ENCODE results near the gene PAQR7. TPM values are rescaled to one million over a fixed set of nuclear protein-coding genes. Genes with fewer than 3 reads are reported as not detected.

Gene PAQR7, protein sequence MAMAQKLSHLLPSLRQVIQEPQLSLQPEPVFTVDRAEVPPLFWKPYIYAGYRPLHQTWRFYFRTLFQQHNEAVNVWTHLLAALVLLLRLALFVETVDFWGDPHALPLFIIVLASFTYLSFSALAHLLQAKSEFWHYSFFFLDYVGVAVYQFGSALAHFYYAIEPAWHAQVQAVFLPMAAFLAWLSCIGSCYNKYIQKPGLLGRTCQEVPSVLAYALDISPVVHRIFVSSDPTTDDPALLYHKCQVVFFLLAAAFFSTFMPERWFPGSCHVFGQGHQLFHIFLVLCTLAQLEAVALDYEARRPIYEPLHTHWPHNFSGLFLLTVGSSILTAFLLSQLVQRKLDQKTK
- 8.1 and 8.9 TPM in 2 replicates for total RNA-seq

DNA sequence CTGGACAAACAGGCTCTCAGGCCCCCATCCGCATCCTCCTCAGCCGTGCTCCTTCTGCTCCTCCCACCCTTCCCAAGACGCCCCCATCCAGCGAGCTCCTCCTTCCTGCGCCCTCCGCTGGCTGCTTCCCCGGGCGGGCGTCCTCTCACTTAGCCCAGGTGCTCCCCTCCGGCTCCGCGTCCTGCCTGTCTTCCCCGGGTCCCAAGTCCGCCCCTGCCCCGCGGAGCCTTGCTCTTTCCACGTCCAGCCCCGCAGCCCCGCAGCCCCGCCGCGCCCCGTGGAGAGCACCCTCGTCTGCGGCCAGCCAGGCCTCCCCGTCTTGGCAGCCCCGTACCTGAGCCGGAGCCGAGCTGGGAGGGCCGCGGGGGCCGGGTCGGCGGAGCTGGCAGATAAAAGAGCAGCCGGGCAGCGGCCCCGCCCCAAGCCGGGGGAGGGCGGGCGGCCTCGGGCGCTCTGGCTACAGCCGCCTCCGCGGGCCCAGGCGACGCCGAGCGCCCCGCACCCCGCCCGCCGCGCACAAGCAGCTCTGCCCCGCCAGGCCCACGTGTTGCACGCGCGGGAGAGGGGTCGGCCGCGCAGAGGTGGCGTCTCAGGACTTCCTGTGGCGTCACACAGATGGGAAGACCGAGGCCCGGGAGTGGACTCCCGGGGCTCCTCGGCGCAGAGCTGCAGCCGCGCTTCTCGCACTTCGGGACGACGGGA lies at the start of gene PAQR7:
TSS of gene PAQR7 (minus strand) at position 555 of the 702 bp plus-strand sequence. CDS start 11,869 bp downstream, outside the sequence.

DNA sequence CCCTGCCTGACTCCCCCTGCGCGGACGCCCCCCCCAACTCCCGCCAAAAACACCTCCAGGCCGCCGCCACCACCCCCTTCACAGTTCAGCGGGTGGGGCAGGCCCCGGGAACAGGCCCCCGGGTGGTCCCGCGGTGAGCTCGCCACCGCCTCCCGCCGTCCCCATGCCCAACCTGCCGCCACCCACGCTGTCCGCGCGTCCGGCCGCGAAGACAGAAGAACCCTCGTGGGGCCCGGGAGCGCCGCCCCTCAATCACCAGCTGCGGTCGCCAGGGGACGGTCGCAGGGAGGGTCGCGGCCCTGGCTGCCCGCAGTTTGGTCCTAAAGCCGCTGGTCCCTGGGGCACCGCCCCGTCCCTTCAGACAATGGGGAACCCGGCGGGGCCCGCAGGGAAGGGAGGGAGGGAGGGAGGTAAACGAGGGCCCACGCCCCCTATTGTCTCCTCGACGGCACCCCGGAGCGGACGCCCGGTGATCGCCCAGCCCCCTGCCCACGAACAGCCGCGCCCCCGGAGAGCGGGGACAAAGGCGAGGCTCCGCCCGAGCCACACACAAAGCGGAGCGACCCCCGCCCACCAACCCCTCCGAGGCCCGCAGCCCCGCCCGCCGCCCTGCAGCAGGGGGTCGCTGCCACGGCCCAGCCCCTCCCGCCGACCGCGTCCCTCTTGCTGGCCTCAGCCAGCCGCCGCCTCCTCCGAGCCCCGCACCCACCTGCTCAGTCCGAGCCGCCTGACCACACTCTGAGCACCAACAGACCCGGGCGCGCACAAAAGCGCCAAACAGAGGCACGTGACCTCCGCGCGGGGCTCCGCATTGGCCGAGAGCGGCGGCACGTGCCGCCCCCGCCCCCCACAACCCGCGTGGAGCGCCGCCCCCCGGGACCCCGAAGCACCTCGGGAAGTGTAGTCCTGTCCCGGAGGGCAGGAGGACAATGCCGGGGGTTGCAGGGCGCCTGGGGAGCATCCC lies 30.5 kb upstream of the PAQR7 start, which contains the start of gene STMN1:
TSS of gene STMN1 (minus strand) at position 740 of the 964 bp plus-strand sequence. CDS start 1,743 bp downstream, outside the sequence.

DNA sequence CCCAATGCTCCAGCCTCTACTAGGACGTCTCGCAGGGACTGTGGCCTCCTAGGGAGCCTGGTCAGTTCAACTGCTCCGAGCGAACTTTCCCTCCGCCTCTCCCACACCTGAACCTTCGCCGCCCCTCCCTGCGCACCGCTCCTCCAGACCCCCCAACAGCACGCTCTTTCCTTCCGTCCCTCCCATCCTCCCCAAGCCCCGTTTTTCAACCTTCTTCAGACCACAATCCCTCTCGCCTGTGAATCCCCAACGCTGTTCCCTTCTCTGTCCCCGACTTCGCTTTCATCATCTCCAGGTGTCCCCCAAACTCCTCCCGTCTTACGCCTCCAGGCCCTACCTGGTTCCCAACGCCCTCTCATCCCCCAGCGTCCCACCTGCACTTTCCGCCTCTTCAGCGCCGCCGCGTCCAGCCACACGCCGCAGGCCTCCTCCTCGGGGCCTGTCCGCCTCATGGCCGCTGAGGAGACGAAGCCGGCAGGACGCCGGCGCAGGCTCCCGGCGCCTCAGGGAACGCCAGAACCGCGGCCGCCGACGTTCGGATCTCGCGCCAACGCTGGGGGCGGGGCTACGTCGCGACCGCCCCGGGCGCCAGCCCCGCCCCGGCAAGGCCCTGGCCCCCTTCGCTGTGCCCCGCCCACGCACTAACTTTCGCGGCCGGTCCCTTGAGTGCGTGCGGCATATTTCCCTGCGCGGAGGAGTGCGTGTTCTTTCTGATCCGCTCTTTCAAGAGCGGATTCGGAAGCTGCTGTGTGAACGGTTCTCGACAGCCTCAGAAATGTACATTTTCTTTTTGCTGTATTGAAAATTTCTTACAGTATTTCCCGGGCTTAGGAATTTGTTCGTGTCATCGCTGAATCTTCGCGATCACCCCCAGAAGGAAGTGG lies 16.4 kb downstream of the PAQR7 start, which contains the start of gene AUNIP:
TSS of gene AUNIP (minus strand) at position 552 of the 884 bp plus-strand sequence. CDS start at position 452, 100 bp downstream.

DNA sequence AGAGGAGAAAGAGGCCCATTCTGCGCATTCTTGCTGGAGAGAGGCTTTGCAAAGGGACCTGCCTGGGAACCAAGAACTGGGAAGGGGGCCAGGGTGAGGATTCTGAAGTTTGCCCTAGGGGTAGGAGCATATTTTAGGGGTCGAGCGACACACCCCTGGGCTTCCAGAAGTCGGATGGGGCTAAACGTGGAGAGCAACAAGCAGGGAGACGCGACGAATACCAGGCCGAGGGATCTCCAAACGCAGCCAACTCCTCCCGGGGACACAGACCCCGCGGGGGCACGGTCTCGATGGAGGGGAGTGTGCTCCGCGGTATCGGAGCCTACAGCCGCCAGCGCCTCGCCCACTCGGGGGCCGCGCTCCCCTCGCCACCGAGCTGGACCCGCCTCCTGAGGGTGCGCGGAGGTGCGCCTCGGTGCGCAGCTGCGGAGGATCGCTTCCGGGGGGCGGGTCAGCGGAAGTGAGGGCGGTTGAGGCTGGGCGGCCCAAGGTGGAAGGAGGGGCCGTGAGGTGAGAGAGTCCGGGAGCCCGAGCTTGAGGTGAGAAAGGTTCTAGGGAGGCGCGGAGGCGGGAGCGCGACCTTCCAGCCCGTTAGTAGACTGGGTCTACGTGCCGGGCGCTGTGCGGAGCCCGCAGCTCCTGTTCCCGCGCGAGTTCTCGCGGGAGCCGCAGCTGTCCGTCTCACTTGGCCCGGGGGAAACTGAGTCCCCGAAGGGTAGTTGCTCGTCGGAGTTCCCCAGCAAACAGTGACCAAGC lies 55.8 kb downstream of the PAQR7 start, which contains the start of gene MTFR1L:
TSS of gene MTFR1L (plus strand) at position 464 of the 756 bp plus-strand sequence. CDS start 3,151 bp downstream, outside the sequence.

Other genes starting within 250 kb of the PAQR7 start
- 41.0 and 44.0 TPM in 2 replicates for gene SELENON, start 75.5 kb downstream of the PAQR7 start, total RNA-seq
- gene MTFR1L, start 55.8 kb downstream of the PAQR7 start, total RNA-seq: 35.6 and 40.6 TPM in 2 replicates
- 5.1 and 9.1 TPM in 2 replicates for gene AUNIP, start 16.3 kb downstream of the PAQR7 start, total RNA-seq
- 278 and 372 TPM in 2 replicates for gene STMN1, start 30.7 kb upstream of the PAQR7 start, total RNA-seq
- 9.7 and 14.5 TPM in 2 replicates for gene PAFAH2, start 122.4 kb upstream of the PAQR7 start, total RNA-seq
- 0.30 and 0.34 TPM in 2 replicates for gene EXTL1, start 146.1 kb upstream of the PAQR7 start, total RNA-seq
- not detected in 2 replicates for gene SLC30A2, start 170.4 kb upstream of the PAQR7 start, total RNA-seq
- not detected in 2 replicates for gene TRIM63, start 191.9 kb upstream of the PAQR7 start, total RNA-seq
- gene PDIK1L, start 236.1 kb upstream of the PAQR7 start, total RNA-seq: 1.3 and 1.8 TPM in 2 replicates

All from bronchus fibroblast of lung (primary cell).